H1 (cell line): ENCODE results near the gene SLITRK3. TPM values are rescaled to one million over a fixed set of nuclear protein-coding genes. Genes with fewer than 3 reads are reported as not detected.
A peak's percentile ranks its signal among the peaks of the same experiment; 100 is the strongest.

Source experiments
- CTCF ChIA-PET: fragments of 300-600 bp; sonication (Branson Sonifier 250); formaldehyde crosslinking; loops from one replicate; lab custom pipeline; 2021; ENCODE audit not compliant: partially characterized antibody; lab: Charles Lee
- POLR2A ChIA-PET: fragments of 300-600 bp; sonication (Branson Sonifier 250); formaldehyde crosslinking; loops from one replicate; lab custom pipeline; 2021; ENCODE audit warnings: inconsistent platforms; ENCODE audit not compliant: partially characterized antibody; lab: Charles Lee
- DNase-seq, 2 experiments: peaks; one replicate each; pipeline versions ENCODE4 v3.0.0 to v3.0.0-alpha.2; 2010 to 2022; ENCODE audit warnings: low spot score in 2 of 2, low read depth in 1 of 2, mixed read lengths in 1 of 2
- FAIRE-seq: peaks from 2 replicates; lab custom pipeline; 2011; peaks lifted over from hg19 to GRCh38; lab: Jason Lieb, UNC
- H2AFZ ChIP-seq: 2 replicates; pipeline ENCODE4 v1.8.1; 2012; ENCODE audit warnings: low read length, inconsistent platforms
- H2AK5ac ChIP-seq: 2 replicates; pipeline ENCODE4 v1.6.1; 2013; ENCODE audit warnings: low read depth, low read length
- H2BK120ac ChIP-seq: replicated peaks from 2 replicates; pipeline ENCODE3; 2013; ENCODE audit warnings: low read depth, low read length, inconsistent platforms
- H2BK12ac ChIP-seq: 2 replicates; pipeline ENCODE4 v1.6.1; 2013; ENCODE audit warnings: low read depth, low read length
- H2BK15ac ChIP-seq: 2 replicates; pipeline ENCODE4 v1.6.1; 2013; ENCODE audit warnings: low read length
- H2BK20ac ChIP-seq: 2 replicates; pipeline ENCODE4 v1.6.1; 2013; ENCODE audit warnings: low read length
- H2BK5ac ChIP-seq: 2 replicates; pipeline ENCODE4 v1.6.1; 2013; ENCODE audit warnings: low read depth, low read length
- H3K14ac ChIP-seq: 2 replicates; pipeline ENCODE4 v1.6.1; 2013; ENCODE audit warnings: inconsistent platforms; ENCODE audit not compliant: insufficient read length
- H3K18ac ChIP-seq: 2 replicates; pipeline ENCODE4 v1.6.1; 2013; ENCODE audit warnings: low read length; ENCODE audit errors: extremely low read depth
- H3K23ac ChIP-seq: 2 replicates; pipeline ENCODE4 v1.6.1; 2013; ENCODE audit warnings: inconsistent platforms; ENCODE audit not compliant: insufficient read length
- H3K23me2 ChIP-seq: 2 replicates; pipeline ENCODE4 v1.6.1; 2013; ENCODE audit warnings: low read depth, low read length
- H3K27ac ChIP-seq: 2 replicates; pipeline ENCODE4 v1.6.1; 2011; ENCODE audit warnings: low read depth, low read length, inconsistent platforms
- H3K27me3 ChIP-seq, 4 experiments: replicated peaks in 1 of 4; 1 replicate in 1 of 4; 2 replicates in 3 of 4; pipeline versions ENCODE4 v1.6.1 to v1.8.1; 2011 to 2013; ENCODE audit warnings: low read length in 3 of 4, mild to moderate bottlenecking in 3 of 4, inconsistent platforms in 2 of 4, mixed read lengths in 2 of 4, moderate library complexity in 1 of 4; ENCODE audit not compliant: control insufficient read depth in 3 of 4, insufficient read depth in 3 of 4; ENCODE audit errors: extremely low read depth in 1 of 4
- H3K36me3 ChIP-seq, 4 experiments: 2 replicates each; pipeline versions ENCODE4 v1.6.1 to v1.8.1; 2011 to 2013; ENCODE audit warnings: mild to moderate bottlenecking in 4 of 4, low read length in 3 of 4, moderate library complexity in 2 of 4, control low read depth in 1 of 4, inconsistent platforms in 1 of 4; ENCODE audit not compliant: insufficient read depth in 4 of 4, control insufficient read depth in 2 of 4
- H3K4ac ChIP-seq: replicated peaks from 2 replicates; pipeline ENCODE3; 2013; ENCODE audit warnings: low read length, low read depth, mixed read lengths, inconsistent platforms; ENCODE audit not compliant: insufficient read length
- H3K4me1 ChIP-seq, 4 experiments: replicated peaks in 1 of 4; 1 replicate in 1 of 4; 2 replicates in 3 of 4; pipeline versions ENCODE4 v1.6.1 to v1.8.1; 2011 to 2013; ENCODE audit warnings: low read length in 3 of 4, inconsistent platforms in 2 of 4, mixed read lengths in 1 of 4; ENCODE audit not compliant: insufficient read depth in 4 of 4, control insufficient read depth in 3 of 4
- H3K4me2 ChIP-seq, 2 experiments: 2 replicates each; pipeline versions ENCODE4 v1.6.1 to v1.8.1; 2011 to 2013; ENCODE audit warnings: low read depth in 2 of 2, low read length in 2 of 2, control low read depth in 1 of 2, inconsistent platforms in 1 of 2, mild to moderate bottlenecking in 1 of 2; ENCODE audit not compliant: insufficient read depth in 1 of 2
- H3K4me3 ChIP-seq, 4 experiments: fragments of 200-600, 300-600 bp in 1 of 4; sonication (generic), shearing (Covaris generic), sonication (Bioruptor Twin) in 1 of 4; 2 replicates each; pipeline versions ENCODE4 v1.5.1 to v1.8.1; 2011 to 2016; ENCODE audit warnings: low read length in 4 of 4, low read depth in 3 of 4, control low read depth in 2 of 4, inconsistent platforms in 2 of 4, mild to moderate bottlenecking in 2 of 4, mixed read lengths in 1 of 4, moderate library complexity in 1 of 4; ENCODE audit not compliant: insufficient read depth in 2 of 4; ENCODE audit errors: extremely low read depth in 1 of 4
- H3K56ac ChIP-seq: replicated peaks from 2 replicates; pipeline ENCODE3; 2013; ENCODE audit warnings: low read depth, mild to moderate bottlenecking, mixed read lengths, low read length, inconsistent platforms; ENCODE audit not compliant: insufficient read length
- H3K79me1 ChIP-seq: 2 replicates; pipeline ENCODE4 v1.6.1; 2013; ENCODE audit warnings: low read depth, low read length, control low read depth
- H3K79me2 ChIP-seq, 2 experiments: 2 replicates each; pipeline versions ENCODE4 v1.6.1 to v1.8.1; 2012 to 2013; ENCODE audit warnings: low read length in 2 of 2, mild to moderate bottlenecking in 2 of 2, inconsistent platforms in 1 of 2; ENCODE audit not compliant: insufficient read depth in 2 of 2, control insufficient read depth in 1 of 2
- H3K9ac ChIP-seq, 4 experiments: replicated peaks in 1 of 4; 1 replicate in 1 of 4; 2 replicates in 3 of 4; pipeline versions ENCODE4 v1.6.1 to v1.8.1; 2011 to 2013; ENCODE audit warnings: low read depth in 3 of 4, low read length in 3 of 4, control low read depth in 2 of 4, mild to moderate bottlenecking in 2 of 4, moderate library complexity in 2 of 4, inconsistent platforms in 1 of 4; ENCODE audit errors: extremely low read depth in 1 of 4
- H3K9me3 ChIP-seq, 2 experiments: 2 replicates each; pipeline versions ENCODE4 v1.6.1 to v1.8.1; 2012 to 2013; ENCODE audit warnings: mild to moderate bottlenecking in 2 of 2, moderate library complexity in 2 of 2, control low read depth in 1 of 2, inconsistent platforms in 1 of 2, low read depth in 1 of 2, low read length in 1 of 2, mixed read lengths in 1 of 2; ENCODE audit not compliant: insufficient read depth in 2 of 2
- H4K20me1 ChIP-seq, 2 experiments: replicated peaks in 1 of 2; 2 replicates each; pipeline versions ENCODE3 to v1.8.1; 2011 to 2013; ENCODE audit warnings: inconsistent platforms in 2 of 2, low read length in 2 of 2, mild to moderate bottlenecking in 1 of 2; ENCODE audit not compliant: insufficient read depth in 2 of 2, control insufficient read depth in 1 of 2
- H4K5ac ChIP-seq: 2 replicates; pipeline ENCODE4 v1.6.1; 2013; ENCODE audit warnings: low read length, low read depth, mixed read lengths, inconsistent platforms; ENCODE audit not compliant: insufficient read length
- H4K8ac ChIP-seq: 2 replicates; pipeline ENCODE4 v1.8.0; 2013; ENCODE audit warnings: mild to moderate bottlenecking, moderate library complexity, low read length, inconsistent platforms; ENCODE audit not compliant: insufficient read depth; ENCODE audit errors: extremely low read depth
- H4K91ac ChIP-seq: replicated peaks from 2 replicates; pipeline ENCODE3; 2013; ENCODE audit warnings: low read length, mixed read lengths, inconsistent platforms; ENCODE audit not compliant: insufficient read length
- BRCA1 ChIP-seq: IDR thresholded peaks from 2 replicates; pipeline ENCODE4 v1.6.1; 2012; ENCODE audit warnings: low read depth, low read length, improper control_type of control experiment
- CTBP2 ChIP-seq: IDR thresholded peaks from 2 replicates; pipeline ENCODE4 v1.7.0; 2011; ENCODE audit warnings: borderline replicate concordance, mild to moderate bottlenecking, moderate library complexity, mixed read lengths, low read length; ENCODE audit not compliant: insufficient read depth, insufficient read length
- E2F6 ChIP-seq: IDR thresholded peaks from 2 replicates; pipeline ENCODE4 v1.6.1; 2012; ENCODE audit warnings: inconsistent platforms
- MAFK ChIP-seq: IDR thresholded peaks from 2 replicates; pipeline ENCODE4 v1.6.1; 2012; ENCODE audit warnings: low read depth, mild to moderate bottlenecking, improper control_type of control experiment, low read length
- POLR2AphosphoS5 ChIP-seq: IDR thresholded peaks from 2 replicates; pipeline ENCODE4 v1.6.1; 2011; ENCODE audit warnings: low read depth, low read length
- POU5F1 ChIP-seq: IDR thresholded peaks from 2 replicates; pipeline ENCODE4 v1.6.1; 2011; ENCODE audit warnings: low read depth, mild to moderate bottlenecking, low read length, moderate library complexity
- RBBP5 ChIP-seq: IDR thresholded peaks from 2 replicates; pipeline ENCODE4 v1.7.1; 2012; ENCODE audit warnings: low read depth, mild to moderate bottlenecking, inconsistent platforms, low read length, moderate library complexity, borderline replicate concordance
- RXRA ChIP-seq: IDR thresholded peaks from 2 replicates; pipeline ENCODE4 v1.6.1; 2011; ENCODE audit warnings: low read depth, mild to moderate bottlenecking, low read length, moderate library complexity; ENCODE audit not compliant: insufficient read depth
- SIN3A ChIP-seq, 2 experiments: IDR thresholded peaks in 1 of 2; conservative IDR thresholded peaks in 1 of 2; 2 replicates each; pipeline ENCODE4 v1.6.1; 2011 to 2012; ENCODE audit warnings: low read length in 2 of 2, improper control_type of control experiment in 1 of 2, low read depth in 1 of 2, mild to moderate bottlenecking in 1 of 2
- SIRT6 ChIP-seq: IDR thresholded peaks from one replicate; pipeline ENCODE4 v1.7.1; 2012; ENCODE audit warnings: low read length, inconsistent platforms
- TAF1 ChIP-seq: IDR thresholded peaks from 2 replicates; pipeline ENCODE4 v1.6.1; 2011; ENCODE audit warnings: mild to moderate bottlenecking, low read depth, low read length
- TCF12 ChIP-seq: IDR thresholded peaks from 2 replicates; pipeline ENCODE4 v1.6.1; 2011; ENCODE audit warnings: low read depth, mild to moderate bottlenecking, low read length
- YY1 ChIP-seq: IDR thresholded peaks from 2 replicates; pipeline ENCODE4 v1.6.1; 2011; ENCODE audit warnings: low read depth, mild to moderate bottlenecking, low read length
- WGBS, 2 experiments: shearing (Covaris generic) in 1 of 2; methylation state at CpG; one replicate each; pipeline versions ENCODE4 v1.1.6 to v1.1.7; 2013 to 2015; ENCODE audit warnings: low lambda C conversion rate in 2 of 2, mixed read lengths in 2 of 2, inconsistent platforms in 1 of 2, low coverage in 1 of 2, missing lambda C conversion rate in 1 of 2; ENCODE audit not compliant: insufficient replicate concordance in 2 of 2, insufficient coverage in 1 of 2, insufficient read length in 1 of 2; ENCODE audit errors: extremely low coverage in 1 of 2, missing lambda C conversion rate in 1 of 2; 5-methylcytosine and 5-hydroxymethylcytosine counted together
- polyA plus RNA-seq, 7 experiments: library from polyadenylated mRNA; depleted of rRNA in 3 of 7; stranded (reverse) in 5 of 7; unstranded in 2 of 7; fragments of >200 nt in 5 of 7; fragments of 200-250 nt in 2 of 7; gene quantifications; 1 replicate in 5 of 7; 2 replicates in 1 of 7; 4 replicates in 1 of 7; pipeline versions ENCODE4 v1.2.1 to v1.2.3, GENCODE V29; 2011 to 2013; ENCODE audit warnings: missing spikeins in 2 of 7, mixed read lengths in 2 of 7
- total RNA-seq: library from RNA; stranded (reverse); fragmentation: NEBNext Ultra II Directional; extraction: Animal tissue kit (Norgen Biotek cat#: 25700); gene quantifications from 2 replicates; pipeline ENCODE4 v1.2.1, GENCODE V29; 2021

SLITRK3 gene
- total and polyA plus RNA-seq, 2 of the 8 experiments (the other 6 are each of a cell fraction or from before 2014, with no cell fraction given), result 0.71 to 3.4 TPM

DNA sequence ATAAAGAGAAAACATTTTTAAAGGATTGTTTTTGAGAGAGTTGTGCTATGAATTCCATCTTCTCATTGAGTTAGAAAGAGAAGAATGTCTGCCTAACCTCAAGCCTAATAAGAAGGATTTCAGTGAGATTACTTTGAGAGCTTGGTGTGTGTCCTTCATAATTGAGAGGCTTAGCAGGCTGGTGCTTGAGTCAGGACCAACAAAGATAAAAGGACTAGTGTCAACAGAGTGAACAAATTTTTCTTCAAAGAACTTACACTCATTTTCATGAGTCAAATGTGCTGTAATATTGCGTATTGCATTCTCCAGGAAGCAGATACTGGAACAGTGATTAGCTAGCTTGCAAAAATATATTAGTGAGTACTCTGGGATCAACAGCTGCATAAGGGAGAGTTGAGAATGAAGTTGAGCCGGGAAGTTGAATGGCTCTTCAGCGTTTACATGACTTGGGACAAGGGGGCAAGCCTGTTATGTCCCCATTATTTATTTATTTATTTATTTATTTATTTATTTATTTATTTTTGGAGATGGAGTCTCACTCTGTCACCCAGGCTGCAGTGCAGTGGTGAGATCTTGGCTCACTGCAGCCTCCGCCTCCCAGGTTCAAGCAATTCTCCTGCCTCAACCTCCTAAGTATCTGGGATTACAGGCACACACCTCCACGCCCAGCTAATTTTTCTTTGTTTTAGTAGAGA is 37.5 kb upstream of the SLITRK3 start:
- Histone ChIP-seq H3K27ac (no peak overlapping the region), H3K9ac (no peak overlapping the region), H3K4me1 (0 out of 7 replicates have a peak, but pooled peaks cover 0 to under 1% (median 0%) of the 10 kb centered on the region in 4 experiments), H3K36me3 (no peaks in the 10 kb centered on the region), H2BK20ac (no peak overlapping the region), H4K8ac (no peak overlapping the region), H3K4me3 (no peak overlapping the region), H4K91ac (no peak overlapping the region), H2BK15ac (no peak overlapping the region), H3K56ac (no peak overlapping the region), H3K23ac (no peak overlapping the region), H4K5ac (no peak overlapping the region), H3K4ac (no peak overlapping the region), H3K79me2 (no peaks in the 10 kb centered on the region), H2BK120ac (no peak overlapping the region), H2AFZ (0 out of 2 replicates have a peak overlapping the region, but pooled peaks have one; percentile 4), H3K9me3 (no peaks in the 10 kb centered on the region), H3K18ac (no peak overlapping the region), H4K20me1 (no peaks in the 10 kb centered on the region), H2BK12ac (no peak overlapping the region), H2AK5ac (no peak overlapping the region), H3K23me2 (no peaks in the 10 kb centered on the region), H3K14ac (no peak overlapping the region), H2BK5ac (no peak overlapping the region), H3K27me3 (no peaks in the 10 kb centered on the region), H3K79me1 (no peaks in the 10 kb centered on the region), H3K4me2 (no peak overlapping the region)
- WGBS, 2 experiments, result 93% methylated on average over 5 of the region's 5 CpGs; no CpG with 5 or more reads in 1 of the 2 experiments
- no peak for FAIRE-seq
- no peak for DNase-seq
- CTCF ChIA-PET, result interaction anchor here (0.6 to 1.0 kb wide), 2 partner anchors 27 to 1079 kb away, joined by 3 read pairs; no protein-coding TSS in a partner anchor
- POLR2A ChIA-PET, result no interaction called here
- TF ChIP-seq TCF12, result no peak
- no peak for TF ChIP-seq POLR2AphosphoS5
- no peak for TF ChIP-seq E2F6
- no peak for TF ChIP-seq RXRA
- no peak for TF ChIP-seq SIN3A (conservative IDR thresholded peaks at IDR 0.05 in 1 of 2, IDR thresholded peaks at IDR 0.05 in 1 of 2; ENCODE audit: low read depth in 1 of 2, low read length in 2 of 2)
- TF ChIP-seq SIRT6, result no peak
- TF ChIP-seq RBBP5, result no peak
- no peak for TF ChIP-seq MAFK
- no peak for TF ChIP-seq POU5F1
- no peak for TF ChIP-seq CTBP2
- TF ChIP-seq TAF1, result no peak
- TF ChIP-seq BRCA1, result no peak
- no peak for TF ChIP-seq YY1
